Myocyte (in vitro differentiated cells): Measurements from ENCODE around the gene RPRD1A. TPM values are rescaled to one million over a fixed set of nuclear protein-coding genes. Genes with fewer than 3 reads are reported as not detected.
"Not testable (repeated sequence)": the region's sequence is repeated elsewhere in the genome, so short reads cannot be mapped to it uniquely, and the experiment has no call there.

Source experiments
- DNase-seq: peaks from one replicate; pipeline ENCODE4 v3.0.0-alpha.2; 2012; ENCODE audit warnings: low read depth
- polyA plus RNA-seq: library from polyadenylated mRNA; unstranded; fragments of >200 nt; gene quantifications from one replicate; pipeline ENCODE4 v1.2.1, GENCODE V29; 2012; ENCODE audit warnings: missing spikeins
- total RNA-seq: library from RNA; depleted of rRNA; stranded (reverse); fragments of >200 nt; gene quantifications from 2 replicates; pipeline ENCODE4 v1.2.3, GENCODE V29; 2014

RPRD1A gene, protein sequence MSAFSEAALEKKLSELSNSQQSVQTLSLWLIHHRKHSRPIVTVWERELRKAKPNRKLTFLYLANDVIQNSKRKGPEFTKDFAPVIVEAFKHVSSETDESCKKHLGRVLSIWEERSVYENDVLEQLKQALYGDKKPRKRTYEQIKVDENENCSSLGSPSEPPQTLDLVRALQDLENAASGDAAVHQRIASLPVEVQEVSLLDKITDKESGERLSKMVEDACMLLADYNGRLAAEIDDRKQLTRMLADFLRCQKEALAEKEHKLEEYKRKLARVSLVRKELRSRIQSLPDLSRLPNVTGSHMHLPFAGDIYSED
- 65.7 and 69.1 TPM in 2 replicates for total RNA-seq
- polyA plus RNA-seq: 26.7 TPM

DNA sequence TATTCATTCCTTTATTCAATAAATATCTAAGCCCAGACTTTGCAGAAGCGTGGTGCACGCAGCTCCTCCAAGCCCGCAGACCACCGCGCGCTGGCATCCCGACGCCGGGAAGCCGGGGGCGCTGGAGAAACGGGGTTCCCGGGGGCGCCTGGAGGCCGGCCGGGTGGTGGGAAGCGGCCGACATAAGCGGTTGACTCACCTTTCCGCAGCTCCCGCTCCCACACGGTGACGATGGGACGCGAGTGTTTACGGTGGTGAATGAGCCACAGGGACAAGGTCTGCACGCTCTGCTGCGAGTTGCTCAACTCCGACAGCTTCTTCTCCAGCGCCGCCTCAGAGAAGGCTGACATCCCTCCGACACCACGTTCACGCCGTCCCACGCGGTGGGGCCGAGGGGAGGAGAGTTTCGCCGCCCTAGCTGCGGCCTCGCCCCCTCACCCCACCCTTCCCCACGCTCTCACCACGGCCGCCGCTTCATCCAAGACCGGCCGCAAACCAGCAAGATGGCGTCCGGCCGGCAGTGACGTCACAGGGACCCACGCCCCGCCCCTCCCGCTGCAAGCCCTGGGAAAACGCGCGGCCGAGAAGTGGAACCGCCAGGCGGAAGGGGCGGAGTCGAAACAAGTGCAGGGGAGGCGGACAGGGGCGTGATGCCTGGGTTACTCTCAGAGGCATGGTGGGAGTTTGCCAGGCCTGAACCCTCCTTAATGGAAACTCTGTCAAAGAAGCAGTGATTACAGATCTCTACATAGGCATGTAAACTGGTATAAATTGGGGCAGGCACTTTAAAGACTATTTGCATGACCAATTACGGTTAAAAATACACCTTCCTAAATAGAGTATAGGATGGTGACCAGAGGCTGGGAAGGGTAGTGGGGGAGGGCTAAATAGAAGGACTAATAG lies at the start of gene RPRD1A:
TSS of gene RPRD1A (minus strand) at position 505 of the 903 bp plus-strand sequence. CDS start at position 350, 155 bp downstream.
- DNase-seq: peak; percentile 96

DNA sequence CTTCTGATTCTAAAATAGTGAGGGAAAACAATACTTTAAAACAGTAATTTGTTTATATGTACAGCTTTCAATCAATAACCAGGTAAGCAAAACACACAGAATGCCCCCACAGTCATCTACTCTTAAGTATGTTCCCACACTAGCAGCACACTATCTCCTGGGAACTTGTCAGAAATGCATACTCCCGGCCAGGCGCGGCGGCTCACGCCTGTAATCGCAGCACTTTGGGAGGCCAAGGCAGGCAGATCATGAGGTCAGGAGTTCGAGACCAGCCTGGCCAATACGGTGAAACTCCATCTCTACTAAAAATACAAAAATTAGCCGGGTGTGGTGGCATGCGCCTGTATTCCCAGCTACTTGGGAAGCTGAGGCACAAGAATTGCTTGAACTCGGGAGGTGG lies 49.4 kb upstream of the RPRD1A start:
- DNase-seq: not testable (repeated sequence)

DNA sequence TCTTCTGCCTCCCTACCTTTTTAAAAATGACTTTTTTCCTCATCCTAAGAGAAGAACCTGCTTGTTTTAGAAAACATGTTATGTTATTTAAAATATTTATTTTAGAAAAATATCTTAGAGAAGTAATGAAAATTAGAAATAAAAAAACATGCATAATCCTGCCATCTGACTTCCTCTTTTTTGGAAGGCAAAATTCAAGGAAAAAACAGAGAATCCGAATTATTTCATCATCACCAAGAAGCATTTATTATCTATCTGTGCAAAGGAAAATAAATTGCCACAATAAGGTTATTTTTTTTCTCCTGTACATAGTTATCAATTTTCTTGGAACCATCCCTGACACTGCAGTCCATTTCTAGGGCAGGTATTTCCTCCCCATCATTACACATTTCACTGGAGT lies 47.4 kb upstream of the RPRD1A start:
- no peak for DNase-seq

DNA sequence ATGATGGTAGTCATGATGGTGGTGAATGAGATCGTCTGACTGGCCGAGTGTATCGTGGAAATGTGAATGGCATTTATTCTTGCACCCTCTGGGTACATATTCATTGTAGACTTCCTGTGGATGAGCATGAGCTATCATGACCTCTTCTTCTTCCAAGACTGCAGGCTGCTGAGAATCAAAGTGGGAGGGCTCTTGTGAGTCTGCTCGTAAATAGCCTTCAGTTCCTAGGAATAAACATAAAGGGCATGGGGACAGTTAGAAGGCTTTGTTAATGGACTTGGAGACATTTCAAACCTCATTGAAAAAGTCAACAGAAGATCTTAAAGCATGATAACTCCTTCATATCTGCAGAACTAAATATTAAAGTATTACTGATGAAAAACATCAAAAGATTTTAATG lies 46.9 kb upstream of the RPRD1A start:
- DNase-seq: no peak

DNA sequence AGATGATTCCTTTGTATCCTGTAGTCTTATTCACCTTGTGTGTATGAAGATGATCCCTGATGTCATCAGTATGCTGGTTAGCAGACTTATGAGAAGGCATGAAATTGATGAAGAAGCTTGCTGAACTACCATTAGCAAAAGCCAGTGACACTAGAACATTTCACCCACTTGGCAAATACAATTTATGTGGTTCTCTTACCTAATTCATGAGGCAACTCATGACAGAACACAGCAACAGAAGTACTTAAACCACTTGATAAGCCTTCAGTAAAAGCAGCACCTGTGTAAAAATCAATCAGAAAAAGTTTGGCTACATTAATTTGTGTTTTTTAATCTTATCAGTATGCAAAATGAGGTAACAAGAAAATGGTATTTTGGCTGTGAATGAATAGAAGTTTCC lies 44.9 kb upstream of the RPRD1A start:
- DNase-seq: no peak

DNA sequence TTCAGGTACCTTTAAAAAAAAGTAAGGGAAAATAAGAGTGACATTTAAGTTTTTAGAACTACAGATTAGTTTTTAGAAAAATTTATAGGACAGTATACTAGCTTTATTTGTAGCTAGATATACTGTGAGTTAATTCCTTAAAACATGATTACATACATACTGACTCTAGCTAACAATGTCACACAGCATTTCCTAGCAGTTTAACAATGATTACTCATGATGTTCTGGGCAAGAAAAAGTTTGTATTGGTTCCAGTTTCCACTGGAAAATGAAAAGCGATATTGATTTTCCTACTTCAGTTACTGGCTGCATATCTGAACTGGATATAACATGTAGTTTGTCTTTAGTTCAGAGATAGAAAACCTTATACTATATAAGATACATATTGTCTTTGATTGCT lies 42.4 kb upstream of the RPRD1A start:
- no peak for DNase-seq

DNA sequence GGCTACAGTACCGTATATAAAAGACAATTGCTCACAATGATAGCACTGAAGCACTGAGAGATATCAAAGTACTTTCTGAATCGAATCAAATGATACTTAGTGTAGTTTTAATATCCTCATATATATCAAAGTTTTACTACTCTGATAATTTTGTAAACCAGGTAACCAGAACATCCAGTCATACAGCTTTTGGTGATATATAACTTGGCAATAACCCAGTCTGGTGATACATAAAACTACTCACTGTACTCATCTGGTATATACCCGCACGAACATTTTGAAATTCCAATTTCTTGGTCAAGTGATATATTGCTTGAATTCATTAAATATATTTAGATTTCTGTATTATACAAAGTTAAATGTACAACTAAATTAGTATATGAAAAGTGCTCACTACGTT lies 41.2 kb upstream of the RPRD1A start:
- DNase-seq: no peak

DNA sequence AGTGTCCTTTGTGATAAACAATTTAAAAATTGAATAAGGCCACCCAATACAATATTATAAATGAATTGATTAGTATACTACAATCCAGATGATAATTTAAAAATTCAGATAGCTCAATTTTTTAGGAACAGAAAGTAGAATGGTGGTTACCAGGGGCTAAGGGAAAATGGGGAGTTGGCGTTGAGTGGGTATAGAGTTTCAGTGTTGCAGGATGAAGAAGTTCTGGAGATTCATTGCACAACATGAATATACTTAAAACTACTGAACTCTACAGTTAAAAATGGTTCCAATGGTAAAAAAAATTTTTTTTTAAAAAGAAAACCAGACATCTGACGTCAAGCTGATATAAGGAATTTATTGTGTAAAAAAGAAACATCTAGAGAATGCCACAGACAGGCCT lies 40.8 kb upstream of the RPRD1A start:
- DNase-seq: no peak

DNA sequence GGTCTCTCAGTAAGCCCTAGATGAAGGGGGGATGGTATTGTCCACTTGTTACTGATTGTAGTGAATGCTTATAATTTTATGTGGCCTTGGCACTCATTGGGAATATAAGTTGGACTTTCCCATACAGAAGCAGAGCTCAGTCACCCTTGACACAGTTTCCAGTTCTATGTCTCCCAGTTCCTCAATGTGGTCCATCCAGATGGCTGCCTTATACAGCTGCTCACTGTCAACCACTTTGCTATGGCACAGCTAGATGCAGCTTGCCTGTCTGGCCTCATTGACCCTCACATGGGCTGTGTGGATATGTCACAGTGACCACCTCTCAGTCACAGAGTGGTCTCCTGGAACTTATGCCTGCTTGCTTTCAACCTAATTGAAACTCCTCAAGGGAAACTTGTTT lies 40.1 kb upstream of the RPRD1A start:
- DNase-seq: no peak

DNA sequence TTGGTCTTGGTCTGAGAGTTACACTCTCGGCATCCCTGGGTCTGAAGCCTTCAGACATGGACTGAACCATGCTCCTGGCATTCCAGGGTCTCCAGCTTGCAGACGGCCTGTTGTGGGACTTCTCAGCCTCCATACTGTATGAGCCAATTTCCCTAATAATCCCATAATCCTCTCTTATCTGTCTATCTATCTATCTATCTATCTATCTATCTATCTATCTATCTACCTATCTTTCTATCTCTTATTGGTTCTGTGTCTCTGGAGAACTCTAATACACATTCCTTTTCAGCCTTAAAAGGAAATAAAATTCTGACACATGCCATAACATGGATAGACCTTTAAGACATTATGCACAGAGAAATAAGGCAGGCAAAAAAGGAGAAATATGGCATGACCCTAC lies 37.4 kb upstream of the RPRD1A start:
- DNase-seq: no peak

DNA sequence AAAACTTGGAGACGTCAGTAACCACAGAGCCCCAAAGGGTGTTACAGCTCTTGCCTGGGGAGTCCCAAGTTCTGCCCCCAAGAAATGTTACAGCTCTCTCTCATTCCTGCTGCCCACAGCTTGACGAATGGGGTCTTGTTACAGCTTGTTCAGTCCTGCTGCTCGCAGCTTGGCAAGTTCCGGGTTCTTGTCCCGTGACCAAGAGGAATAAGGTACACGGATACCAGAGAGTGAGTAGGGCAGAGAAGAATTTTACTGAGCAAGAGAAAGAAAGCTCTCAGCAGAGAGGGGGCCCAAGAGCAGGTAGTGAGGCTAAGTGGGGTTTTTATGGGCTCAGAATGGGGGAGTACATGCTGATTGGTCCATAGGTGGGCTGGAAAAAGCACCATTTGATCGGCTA lies 34.6 kb upstream of the RPRD1A start:
- DNase-seq: no peak

DNA sequence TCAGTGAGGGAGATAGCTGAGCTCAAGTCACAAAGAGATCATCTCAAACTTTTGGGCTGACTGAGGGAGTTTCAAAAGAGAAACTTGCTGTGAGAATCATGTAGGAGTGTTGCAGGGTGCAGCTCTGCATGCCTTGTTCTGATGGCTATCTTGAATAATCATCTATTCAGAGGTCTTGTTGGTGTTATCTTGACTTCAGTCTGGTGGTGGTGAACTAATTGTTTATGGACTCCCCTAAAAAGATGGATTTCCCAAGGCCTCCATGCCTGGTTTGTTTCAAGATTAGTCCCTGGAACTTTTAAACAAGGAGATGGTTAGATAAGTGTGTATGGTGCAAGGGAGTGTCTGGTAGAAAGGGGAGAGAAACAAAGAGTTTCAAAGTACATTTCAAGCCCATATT lies 32.0 kb upstream of the RPRD1A start:
- no peak for DNase-seq

DNA sequence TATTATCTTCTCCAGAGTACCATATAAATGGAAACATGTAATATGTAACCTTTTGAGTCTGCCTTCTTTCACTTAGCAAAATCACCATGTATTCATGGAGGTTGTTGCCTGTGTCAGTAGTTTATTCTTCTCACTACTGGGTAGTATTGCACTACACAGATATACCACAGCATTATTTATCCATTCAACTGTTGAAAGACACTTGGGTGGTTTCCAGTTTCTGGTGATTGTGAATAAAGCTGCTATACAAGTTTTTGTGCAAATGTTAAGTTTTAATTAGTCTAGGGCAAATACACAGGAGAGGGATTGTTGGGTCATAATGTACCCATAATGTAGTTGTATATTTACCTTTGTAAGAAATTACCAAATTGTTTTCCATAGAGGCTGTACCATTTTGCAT lies 29.6 kb upstream of the RPRD1A start:
- DNase-seq: no peak

DNA sequence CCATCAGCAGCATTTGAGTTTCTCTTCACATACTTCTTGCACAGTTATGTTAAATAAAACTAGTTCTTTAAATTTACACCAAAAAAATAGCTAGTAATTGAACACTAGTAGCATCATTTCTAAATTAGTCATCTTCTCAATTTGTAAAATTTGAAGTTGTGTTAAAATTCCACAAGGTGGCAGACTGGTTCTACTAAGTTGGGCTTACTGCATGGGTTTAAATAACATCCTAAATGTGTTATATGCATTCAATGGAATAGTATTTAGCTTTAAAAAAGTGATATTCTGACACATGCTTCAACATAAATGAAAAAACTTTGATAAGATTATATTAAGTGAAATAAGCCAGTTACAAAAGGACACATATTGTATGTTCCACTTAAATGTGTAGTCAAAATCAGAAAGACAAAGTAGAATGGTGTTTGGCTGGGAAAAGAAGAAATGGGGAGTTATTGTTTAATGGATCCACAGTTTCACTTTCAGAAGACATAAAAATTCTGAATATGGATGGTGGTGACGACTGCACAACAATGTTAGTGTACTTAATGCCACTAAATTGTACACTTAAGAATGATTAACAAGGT lies 28.7 kb upstream of the RPRD1A start:
- peak; percentile 53 for DNase-seq

DNA sequence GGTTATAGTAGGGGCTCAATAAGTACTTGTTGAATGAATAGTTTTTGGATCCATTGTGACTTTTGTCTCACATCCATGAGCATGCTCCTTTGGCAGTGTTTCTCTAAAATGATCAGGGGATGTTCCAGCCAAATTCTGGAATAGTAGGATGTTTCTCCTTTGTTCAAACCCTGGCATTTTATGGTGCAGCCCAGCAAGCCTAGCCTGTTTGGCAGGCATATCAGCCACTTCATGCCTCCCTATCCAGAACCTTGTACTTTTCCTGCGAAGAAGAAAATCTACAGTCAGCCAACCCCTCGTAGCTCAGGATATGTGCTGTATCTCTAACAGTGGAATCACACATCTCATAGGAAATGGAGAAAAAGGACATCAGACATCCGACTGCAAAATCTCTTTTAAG lies 27.1 kb upstream of the RPRD1A start:
- no peak for DNase-seq

DNA sequence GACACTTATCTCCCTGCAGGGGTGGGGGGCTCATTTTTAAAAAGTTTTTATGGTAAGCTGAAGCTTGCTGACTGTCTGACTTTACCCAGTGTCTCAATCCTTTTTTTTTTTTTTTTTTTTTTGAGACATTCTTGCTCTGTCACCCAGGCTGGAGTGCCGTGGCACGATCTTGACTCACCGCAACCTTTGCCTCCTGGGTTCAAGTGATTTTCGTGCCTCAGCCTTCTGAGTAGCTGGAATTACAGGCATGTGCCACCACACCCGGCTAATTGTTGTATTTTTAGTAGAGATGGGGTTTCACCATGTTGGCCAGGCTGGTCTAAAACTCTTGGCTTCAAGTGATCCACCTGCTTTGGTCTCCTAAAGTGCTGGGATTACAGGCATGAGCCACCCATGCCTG lies 24.8 kb upstream of the RPRD1A start:
- peak; percentile 39 for DNase-seq

DNA sequence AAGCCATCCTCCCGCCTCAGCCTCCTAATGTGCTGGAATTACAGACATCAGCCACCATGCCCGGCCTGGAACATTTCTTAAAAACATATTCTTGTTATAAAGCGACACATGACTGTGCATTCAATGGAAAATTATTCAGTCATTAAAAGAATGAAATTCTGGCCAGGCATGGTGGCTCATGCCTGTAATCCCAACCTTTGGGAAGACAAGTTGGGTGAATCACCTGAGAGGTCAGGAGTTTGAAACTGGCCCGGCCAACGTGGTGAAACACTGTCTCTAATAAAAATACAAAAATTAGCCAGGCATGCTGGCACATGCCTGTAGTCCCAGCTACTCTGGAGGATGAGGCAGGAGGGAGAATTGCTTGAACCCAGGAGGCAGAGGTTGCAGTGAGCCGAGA lies 21.6 kb upstream of the RPRD1A start:
- no peak for DNase-seq

DNA sequence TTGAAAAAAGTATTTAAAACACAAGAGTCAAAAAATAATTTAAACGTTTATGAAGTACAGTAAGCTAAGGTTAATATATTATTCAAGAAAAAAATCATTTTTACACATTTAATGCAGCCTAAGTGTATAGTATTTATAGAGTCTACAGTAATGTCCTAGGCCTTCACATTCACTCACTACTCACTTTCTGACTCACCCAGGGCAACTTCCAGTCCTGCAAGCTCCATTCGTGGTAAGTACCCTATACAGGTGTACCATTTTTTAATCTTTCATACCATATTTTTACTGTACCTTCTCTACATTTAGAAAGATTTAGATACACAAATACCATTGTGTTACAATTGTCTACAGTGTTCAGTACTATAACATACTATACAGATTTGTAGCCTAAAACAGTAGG lies 20.9 kb upstream of the RPRD1A start:
- no peak for DNase-seq

DNA sequence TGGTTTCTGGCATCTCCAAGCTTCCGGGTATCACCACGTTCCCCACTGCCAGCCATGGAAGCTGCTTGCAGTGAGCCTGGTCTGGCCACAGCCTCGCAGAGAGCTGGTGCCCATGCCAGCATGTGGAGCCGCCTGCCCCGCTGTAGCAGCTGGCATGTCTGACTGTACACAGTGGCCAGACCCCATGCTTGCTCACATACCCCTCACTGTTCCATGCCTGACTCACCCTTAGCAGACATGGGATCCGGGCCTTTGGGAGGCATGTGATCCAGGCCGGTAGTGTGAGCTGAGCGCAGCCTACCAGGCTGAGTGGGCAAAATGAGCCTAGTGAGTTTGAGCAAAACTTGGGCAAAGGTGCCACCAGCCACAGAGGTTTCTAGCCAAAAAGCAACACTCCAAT lies 18.8 kb upstream of the RPRD1A start:
- DNase-seq: peak; percentile 29

DNA sequence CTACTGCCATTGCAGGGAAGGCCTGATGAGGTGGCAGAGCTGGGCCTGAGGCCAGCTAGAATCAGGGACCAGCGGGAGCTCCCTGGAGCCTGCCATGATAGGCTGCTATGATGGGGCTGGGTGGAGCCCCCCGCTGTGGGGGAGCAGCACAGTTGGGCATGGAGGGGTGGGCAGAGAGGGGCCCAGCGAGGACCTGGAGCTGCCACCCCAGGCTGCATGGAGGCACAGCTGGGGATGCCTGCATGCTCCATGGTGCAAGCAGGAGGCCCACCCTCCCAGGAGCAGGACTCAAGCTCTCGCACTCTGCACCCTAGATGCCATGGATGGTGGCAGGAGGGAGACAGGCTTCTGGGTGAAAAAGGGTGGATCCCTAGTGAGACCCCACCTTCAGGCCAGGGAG lies 17.8 kb upstream of the RPRD1A start:
- DNase-seq: no peak

DNA sequence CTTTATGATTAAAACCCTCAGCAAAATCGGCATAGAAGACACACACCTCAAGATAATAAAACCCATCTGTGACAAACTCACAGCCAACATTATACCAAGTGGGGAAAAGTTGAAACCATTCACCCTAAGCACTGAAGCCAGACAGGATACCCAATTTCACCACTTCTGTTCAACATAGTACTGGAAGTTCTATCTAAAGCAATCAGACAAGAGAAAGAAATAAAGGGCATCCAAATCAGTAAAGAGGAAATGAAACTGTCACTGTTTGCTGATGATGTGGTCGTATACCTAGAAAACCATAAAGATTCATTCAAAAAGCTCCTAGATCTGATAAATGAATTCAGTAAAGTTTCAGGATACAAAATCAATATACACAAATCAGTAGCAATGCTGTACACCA lies 16.4 kb upstream of the RPRD1A start:
- no peak for DNase-seq

DNA sequence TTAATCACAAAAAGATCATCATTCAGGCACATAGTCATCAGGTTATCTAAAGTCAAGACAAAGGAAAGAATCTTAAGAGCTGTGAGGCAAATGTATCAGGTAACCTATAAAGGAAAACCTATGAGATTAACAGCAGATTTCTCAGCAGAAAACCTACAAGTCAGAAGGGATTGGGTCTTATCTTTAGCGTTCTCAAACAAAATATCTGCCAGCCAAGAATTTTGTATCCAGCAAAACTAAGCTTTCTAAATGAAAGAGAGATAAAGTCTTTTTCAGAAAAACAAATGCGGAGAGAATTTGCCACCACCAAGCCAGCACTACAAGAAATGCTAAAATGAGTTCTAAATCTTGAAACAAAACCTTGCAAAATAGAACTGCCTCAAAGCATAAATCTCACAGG lies 13.8 kb upstream of the RPRD1A start:
- not testable (repeated sequence) for DNase-seq
